Measurements from ENCODE around the gene TSSK2. TPM values are rescaled to one million over a fixed set of nuclear protein-coding genes. Genes with fewer than 3 reads are reported as not detected.

Gene TSSK2
- total and polyA plus RNA-seq, 2 of the 8 experiments (the other 6 are each of a cell fraction or from before 2014, with no cell fraction given): not detected

DNA sequence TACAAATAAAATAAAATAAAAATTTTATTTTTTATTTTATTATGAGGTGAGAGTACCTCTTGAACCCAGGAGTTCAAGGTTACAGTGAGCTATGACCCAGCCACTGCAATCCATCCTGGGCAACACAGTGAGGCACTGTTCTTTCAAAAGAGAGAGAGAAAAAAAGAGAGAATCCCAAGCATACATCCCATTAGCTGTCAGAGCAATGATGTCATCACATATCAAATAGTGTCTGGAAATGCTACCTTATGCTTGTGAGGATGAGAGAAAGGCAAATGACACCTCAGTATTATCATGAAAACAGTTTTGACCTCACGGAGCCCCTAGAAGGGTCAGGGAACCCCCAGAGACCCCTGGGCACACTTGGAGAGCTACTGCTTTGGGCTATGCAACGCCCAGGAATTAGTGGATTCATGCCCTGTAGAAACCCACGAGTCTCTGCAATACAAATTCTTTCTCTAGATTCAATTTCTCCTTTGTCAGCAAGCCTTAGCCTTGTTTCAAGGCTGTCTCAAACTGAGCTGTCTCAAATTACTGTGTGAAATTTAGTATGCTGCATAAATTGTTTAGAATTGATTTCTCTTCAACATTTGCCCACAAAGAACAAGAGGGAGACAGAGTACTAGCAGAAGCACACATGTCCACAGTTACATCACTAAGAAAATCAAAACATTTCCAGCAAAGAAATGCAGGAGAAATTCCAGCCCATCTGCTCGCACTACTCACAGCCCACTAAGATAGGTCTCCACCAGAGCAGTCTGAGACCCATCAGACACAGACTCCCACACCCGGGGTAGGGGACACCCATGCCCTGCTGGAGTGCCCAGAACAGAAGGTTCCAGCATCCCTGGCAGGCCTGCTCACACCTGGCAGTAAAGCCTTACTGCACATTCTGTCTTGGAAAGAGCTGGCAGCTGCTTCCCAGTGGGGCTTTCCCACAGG lies 27.0 kb upstream of the TSSK2 start:
- no peak overlapping the region for H2AK5ac ChIP-seq (ENCODE audit: low read depth, low read length)
- ChIA-PET CTCF (ENCODE audit: partially characterized antibody) (interaction anchor here (0.5 to 1.7 kb wide), 7 partner anchors 12 to 54 kb away, joined by 3 to 11 read pairs (median 3); partner anchors contain the start of genes DGCR2 and ESS2), POLR2A (ENCODE audit: partially characterized antibody) (no interaction called here)
- no peaks in the 10 kb centered on the region for H3K9me3 ChIP-seq (ENCODE audit: insufficient read depth in 2 of 2, low read depth in 1 of 2, low read length in 1 of 2)
- DNase-seq (ENCODE audit: low read depth in 1 of 2, low spot score in 2 of 2) (no peak), FAIRE-seq (no peak)
- H3K14ac ChIP-seq (ENCODE audit: insufficient read length): no peak overlapping the region
- H4K20me1 ChIP-seq (replicated peaks in 1 of 2; ENCODE audit: control insufficient read depth in 1 of 2, insufficient read depth in 2 of 2, low read length in 2 of 2): peaks cover 17 to 33% of the 10 kb centered on the region in 2 experiments
- no peak overlapping the region for H3K56ac ChIP-seq (replicated peaks; ENCODE audit: insufficient read length, low read depth, low read length)
- H2BK15ac ChIP-seq (ENCODE audit: low read length): no peak overlapping the region
- H3K4me3 ChIP-seq (ENCODE audit: extremely low read depth in 1 of 4, insufficient read depth in 2 of 4, low read depth in 3 of 4, low read length in 4 of 4): no peak overlapping the region
- no peak overlapping the region for H3K4me2 ChIP-seq (ENCODE audit: insufficient read depth in 1 of 2, low read depth in 2 of 2, low read length in 2 of 2)
- H2BK5ac ChIP-seq (ENCODE audit: low read depth, low read length): no peak overlapping the region
- no peaks in the 10 kb centered on the region for H3K23me2 ChIP-seq (ENCODE audit: low read depth, low read length)
- no peak overlapping the region for H3K9ac ChIP-seq (replicated peaks in 1 of 4; ENCODE audit: extremely low read depth in 1 of 4, low read depth in 3 of 4, low read length in 3 of 4)
- H3K27ac ChIP-seq (ENCODE audit: low read depth, low read length): no peak overlapping the region
- H3K36me3 ChIP-seq (ENCODE audit: control insufficient read depth in 2 of 4, insufficient read depth in 4 of 4, low read length in 3 of 4): no peaks in the 10 kb centered on the region
- WGBS, 2 experiments (ENCODE audit: extremely low coverage in 1 of 2, insufficient coverage in 1 of 2, insufficient read length in 1 of 2, insufficient replicate concordance in 2 of 2, low coverage in 1 of 2, low lambda C conversion rate in 2 of 2, missing lambda C conversion rate in 1 of 2): 89% methylated on average over 5 of the region's 5 CpGs; no CpG with 5 or more reads in 1 of the 2 experiments
- peaks cover 21 to 85% of the 10 kb centered on the region in 2 experiments for H3K79me2 ChIP-seq (ENCODE audit: control insufficient read depth in 1 of 2, insufficient read depth in 2 of 2, low read length in 2 of 2)
- no peak overlapping the region for H2BK120ac ChIP-seq (replicated peaks; ENCODE audit: low read depth, low read length)
- no peak overlapping the region for H3K18ac ChIP-seq (ENCODE audit: extremely low read depth, low read length)
- no peaks in the 10 kb centered on the region; a peak in 1 of 7 replicates for H3K27me3 ChIP-seq (replicated peaks in 1 of 4; ENCODE audit: control insufficient read depth in 3 of 4, extremely low read depth in 1 of 4, insufficient read depth in 3 of 4, low read length in 3 of 4)
- H2BK20ac ChIP-seq (ENCODE audit: low read length): no peak overlapping the region
- H2BK12ac ChIP-seq (ENCODE audit: low read depth, low read length): no peak overlapping the region
- H3K79me1 ChIP-seq (ENCODE audit: low read depth, low read length): peaks cover 16% of the 10 kb centered on the region
- H4K91ac ChIP-seq (replicated peaks; ENCODE audit: insufficient read length, low read length): no peak overlapping the region
- no peak overlapping the region for H2AFZ ChIP-seq (ENCODE audit: low read length)
- no peak overlapping the region for H3K4ac ChIP-seq (replicated peaks; ENCODE audit: insufficient read length, low read depth, low read length)
- no peak overlapping the region for H3K23ac ChIP-seq (ENCODE audit: insufficient read length)
- H4K5ac ChIP-seq (ENCODE audit: insufficient read length, low read depth, low read length): no peak overlapping the region
- H4K8ac ChIP-seq (ENCODE audit: extremely low read depth, insufficient read depth, low read length): no peak overlapping the region
- no peaks in the 10 kb centered on the region for H3K4me1 ChIP-seq (replicated peaks in 1 of 4; ENCODE audit: control insufficient read depth in 3 of 4, insufficient read depth in 4 of 4, low read length in 3 of 4)
- TF ChIP-seq FOSL1 (IDR thresholded peaks at IDR 0.05; ENCODE audit: insufficient read depth, low read depth, low read length): no peak
- no peak for TF ChIP-seq TBP (IDR thresholded peaks at IDR 0.05; ENCODE audit: low read depth, low read length)
- no peak for TF ChIP-seq NANOG (IDR thresholded peaks at IDR 0.05; ENCODE audit: insufficient read depth, low read depth, low read length, poor library complexity, severe bottlenecking)
- TF ChIP-seq EGR1 (IDR thresholded peaks at IDR 0.05; ENCODE audit: borderline replicate concordance, low read depth, low read length): no peak
- TF ChIP-seq PHF8 (conservative IDR thresholded peaks at IDR 0.05; ENCODE audit: low read depth, low read length): no peak
- TF ChIP-seq BACH1 (IDR thresholded peaks at IDR 0.05; ENCODE audit: low read length): no peak
- no peak for TF ChIP-seq ASH2L (IDR thresholded peaks at IDR 0.05; ENCODE audit: low read length)
- TF ChIP-seq CBX5 (IDR thresholded peaks at IDR 0.05; ENCODE audit: low read depth, low read length): no peak
- TF ChIP-seq SP4 (IDR thresholded peaks at IDR 0.05; ENCODE audit: low read length): no peak
- TF ChIP-seq SIRT6 (IDR thresholded peaks at IDR 0.05; ENCODE audit: low read length): no peak
- no peak for TF ChIP-seq JUN (IDR thresholded peaks at IDR 0.05; ENCODE audit: low read depth, low read length)
- TF ChIP-seq CTBP2 (IDR thresholded peaks at IDR 0.05; ENCODE audit: borderline replicate concordance, insufficient read depth, insufficient read length, low read length): no peak
- TF ChIP-seq BCL11A (IDR thresholded peaks at IDR 0.05; ENCODE audit: low read depth in 2 of 2, low read length in 2 of 2): no peak

Measured in H1 (cell line).